Loucy (cell line): ENCODE measurements around the gene PET100.

ENCODE experiments used
- H2AFZ ChIP-seq: fragments of 200-600 bp; sonication (generic); 2 replicates; pipeline ENCODE4 v1.6.0; 2016; ENCODE audit warnings: antibody characterized with exemption, mild to moderate bottlenecking, low read length, moderate library complexity
- H3F3A ChIP-seq: fragments of 200-600 bp; 2 replicates; pipeline ENCODE4 v1.6.0; 2016; ENCODE audit warnings: antibody characterized with exemption, low read depth, mild to moderate bottlenecking
- H3K27me3 ChIP-seq: fragments of 200-600 bp; sonication (generic); 2 replicates; pipeline ENCODE4 v1.6.1; 2014; ENCODE audit warnings: low read length, mild to moderate bottlenecking; ENCODE audit not compliant: insufficient read depth, poor library complexity, severe bottlenecking
- H3K36me3 ChIP-seq: fragments of 200-600 bp; sonication (generic); 2 replicates; pipeline ENCODE4 v1.6.1; 2016; ENCODE audit warnings: low read length; ENCODE audit not compliant: insufficient read depth
- H3K4me1 ChIP-seq: fragments of 200-600 bp; sonication (generic); 2 replicates; pipeline ENCODE4 v1.5.1; 2014; ENCODE audit warnings: low read length, mild to moderate bottlenecking; ENCODE audit not compliant: insufficient read depth, poor library complexity, severe bottlenecking
- H3K4me2 ChIP-seq: fragments of 200-600 bp; sonication (generic); 2 replicates; pipeline ENCODE4 v1.6.0; 2014; ENCODE audit warnings: antibody characterized with exemption, low read length, low read depth, mild to moderate bottlenecking; ENCODE audit not compliant: poor library complexity, severe bottlenecking
- H3K4me3 ChIP-seq: fragments of 200-600 bp; sonication (generic); 2 replicates; pipeline ENCODE4 v1.5.1; 2014; ENCODE audit warnings: low read length, mild to moderate bottlenecking, mixed read lengths; ENCODE audit not compliant: poor library complexity, severe bottlenecking
- H3K79me2 ChIP-seq: fragments of 200-600 bp; sonication (generic); 2 replicates; pipeline ENCODE4 v1.6.1; 2014; ENCODE audit warnings: low read length; ENCODE audit not compliant: insufficient read depth
- H3K9ac ChIP-seq: fragments of 200-600 bp; sonication (generic); 2 replicates; pipeline ENCODE4 v1.6.0; 2014; ENCODE audit warnings: mild to moderate bottlenecking, low read depth, low read length, moderate library complexity; ENCODE audit not compliant: poor library complexity, severe bottlenecking
- H3K9me2 ChIP-seq: fragments of 200-600 bp; sonication (generic); replicated peaks from 2 replicates; pipeline ENCODE4 v1.6.1; 2016; ENCODE audit warnings: low read depth, low read length, mixed read lengths
- H3K9me3 ChIP-seq: fragments of 200-600 bp; sonication (generic); 2 replicates; pipeline ENCODE4 v1.6.1; 2014; ENCODE audit warnings: mild to moderate bottlenecking, antibody characterized with exemption, low read length, low read depth; ENCODE audit not compliant: insufficient read depth
- H4K20me1 ChIP-seq: fragments of 200-600 bp; sonication (generic); 2 replicates; pipeline ENCODE4 v1.6.0; 2014; ENCODE audit warnings: antibody characterized with exemption, low read length, mild to moderate bottlenecking; ENCODE audit not compliant: insufficient read depth, poor library complexity, severe bottlenecking
- CTCF ChIP-seq: fragments of 200-600 bp; sonication (generic); conservative IDR thresholded peaks from 2 replicates; pipeline ENCODE4 v1.5.1; 2014; ENCODE audit warnings: mild to moderate bottlenecking, antibody characterized with exemption, low read length
- EZH2phosphoT487 ChIP-seq: fragments of 200-600 bp; IDR thresholded peaks from 2 replicates; pipeline ENCODE4 v1.6.1; 2018; ENCODE audit warnings: antibody characterized with exemption, mild to moderate bottlenecking, moderate library complexity, borderline replicate concordance

PET100 gene

GRCh38 chr19:7605490-7606222 is 23.9 kb upstream of the PET100 start:
- no peaks in the 10 kb centered on the region for H3K9me2 ChIP-seq
- H3K27me3 ChIP-seq, result no peaks in the 10 kb centered on the region
- H3K4me3 ChIP-seq, result no peak overlapping the region
- no peaks in the 10 kb centered on the region for H3K4me1 ChIP-seq
- H4K20me1 ChIP-seq, result no peaks in the 10 kb centered on the region
- H2AFZ ChIP-seq, result no peak overlapping the region
- no peak overlapping the region for H3K4me2 ChIP-seq
- no peaks in the 10 kb centered on the region for H3K9me3 ChIP-seq
- TF ChIP-seq CTCF (no peak), EZH2phosphoT487 (no peak)
- H3K79me2 ChIP-seq, result no peaks in the 10 kb centered on the region
- H3F3A ChIP-seq, result no peaks in the 10 kb centered on the region
- no peak overlapping the region for H3K9ac ChIP-seq
- H3K36me3 ChIP-seq, result no peaks in the 10 kb centered on the region

- no peaks in the 10 kb centered on the region for H3K9me2 ChIP-seq
- H3F3A ChIP-seq, result no peaks in the 10 kb centered on the region
- H3K9me3 ChIP-seq, result no peaks in the 10 kb centered on the region
- no peaks in the 10 kb centered on the region for H3K36me3 ChIP-seq
- no peak overlapping the region for H3K4me3 ChIP-seq
- H4K20me1 ChIP-seq, result no peaks in the 10 kb centered on the region
- no peaks in the 10 kb centered on the region for H3K4me1 ChIP-seq
- no peak overlapping the region for H3K9ac ChIP-seq
- no peaks in the 10 kb centered on the region for H3K79me2 ChIP-seq
- TF ChIP-seq EZH2phosphoT487 (no peak), CTCF (no peak)
- H3K4me2 ChIP-seq, result no peak overlapping the region
- H3K27me3 ChIP-seq, result no peaks in the 10 kb centered on the region
- no peak overlapping the region for H2AFZ ChIP-seq
These were observed 23.3 kb upstream of the PET100 start for GRCh38 chr19:7606289-7606688.

GRCh38 chr19:7607212-7607873 is 22.2 kb upstream of the PET100 start:
- Histone ChIP-seq H3K4me1 (no peaks in the 10 kb centered on the region), H2AFZ (no peak overlapping the region), H3K9me2 (no peaks in the 10 kb centered on the region), H3F3A (no peaks in the 10 kb centered on the region), H3K4me2 (no peak overlapping the region), H3K9me3 (no peaks in the 10 kb centered on the region), H3K27me3 (no peaks in the 10 kb centered on the region), H3K9ac (no peak overlapping the region), H3K4me3 (no peak overlapping the region), H3K36me3 (no peaks in the 10 kb centered on the region), H3K79me2 (no peaks in the 10 kb centered on the region), H4K20me1 (no peaks in the 10 kb centered on the region)
- TF ChIP-seq EZH2phosphoT487 (no peak), CTCF (no peak)
